K562 (cell line): ENCODE measurements around the gene XAGE1A. TPM values are rescaled to one million over a fixed set of nuclear protein-coding genes. Genes with fewer than 3 reads are reported as not detected.
"Not testable (repeated sequence)": the region's sequence is repeated elsewhere in the genome, so short reads cannot be mapped to it uniquely, and the experiment has no call there.

Source experiments
- ATAC-seq: fragments of 200-7000 bp; cut with Tn5 transposase; 3 replicates; pipeline ENCODE4 v1.9.1; 2020; ENCODE audit warnings: moderate library complexity
- BruUV-seq: library from RNA; stranded (reverse); fragments of 400-500 nt; replicated peaks from 2 replicates; lab custom pipeline; 2021; lab: Mats Ljungman, UMichigan
- CTCF ChIA-PET: fragments of 300-600 bp; formaldehyde crosslinking; extraction: SDS; loops from one replicate; lab custom pipeline; 2021; ENCODE audit warnings: low intra/inter-chr PET ratio; lab: Yijun Ruan, JAX
- POLR2A ChIA-PET: fragments of 300-600, 350-650 bp; sonication (Branson Sonifier 250); formaldehyde crosslinking; extraction: SDS; loops from one replicate; lab custom pipeline; 2021; ENCODE audit warnings: antibody characterized with exemption, inconsistent platforms; lab: Yijun Ruan, JAX
- DNase-seq, 4 experiments: peaks; one replicate each; pipeline versions ENCODE4 v3.0.0 to v3.0.0-alpha.2; 2011 to 2018; ENCODE audit warnings: low spot score in 3 of 4, mixed read lengths in 3 of 4; ENCODE audit errors: extremely low read depth in 1 of 4
- FAIRE-seq: peaks from 2 replicates; lab custom pipeline; 2011; peaks lifted over from hg19 to GRCh38; lab: Jason Lieb, UNC
- H2AFZ ChIP-seq: 2 replicates; pipeline ENCODE4 v1.6.0; 2011; ENCODE audit warnings: low read depth, low read length, control low read depth, inconsistent platforms
- H3K27ac ChIP-seq: fragments of 200-600 bp; 3 replicates; pipeline ENCODE4 v1.8.0; 2011; ENCODE audit warnings: low read depth, mild to moderate bottlenecking, control low read depth, inconsistent platforms, low read length, moderate library complexity, mixed read lengths; ENCODE audit errors: extremely low read depth
- H3K27me3 ChIP-seq, 2 experiments: fragments of 300-600 bp in 1 of 2; 2 replicates in 1 of 2; 3 replicates in 1 of 2; pipeline versions ENCODE4 v1.6.0 to v1.8.0; 2011; ENCODE audit warnings: inconsistent platforms in 2 of 2, low read length in 2 of 2, mild to moderate bottlenecking in 1 of 2, mixed read lengths in 1 of 2, moderate library complexity in 1 of 2; ENCODE audit not compliant: control insufficient read depth in 2 of 2, insufficient read depth in 2 of 2
- H3K36me3 ChIP-seq: fragments of 300-600 bp; 3 replicates; pipeline ENCODE4 v1.8.0; 2011; ENCODE audit warnings: mild to moderate bottlenecking, low read length, inconsistent platforms; ENCODE audit not compliant: control insufficient read depth, insufficient read depth
- H3K4me1 ChIP-seq, 2 experiments: fragments of 200-600 bp in 1 of 2; replicated peaks in 1 of 2; 2 replicates in 1 of 2; 3 replicates in 1 of 2; pipeline versions ENCODE4 v1.5.1 to v1.8.0; 2011; ENCODE audit warnings: inconsistent platforms in 2 of 2, low read length in 2 of 2, mild to moderate bottlenecking in 1 of 2, mixed read lengths in 1 of 2, moderate library complexity in 1 of 2; ENCODE audit not compliant: control insufficient read depth in 2 of 2, insufficient read depth in 2 of 2
- H3K4me2 ChIP-seq: 2 replicates; pipeline ENCODE4 v1.6.1; 2011; ENCODE audit warnings: low read length, control low read depth, inconsistent platforms, mixed read lengths; ENCODE audit not compliant: insufficient read depth
- H3K4me3 ChIP-seq: fragments of 200-600 bp; sonication (generic), shearing (Covaris generic); 2 replicates; pipeline ENCODE4 v1.5.1; 2016; ENCODE audit warnings: control low read depth, inconsistent platforms
- H3K79me2 ChIP-seq: fragments of 200-600 bp; 3 replicates; pipeline ENCODE4 v1.8.0; 2011; ENCODE audit warnings: low read length, inconsistent platforms; ENCODE audit not compliant: control insufficient read depth, insufficient read depth
- H3K9ac ChIP-seq, 2 experiments: 2 replicates each; pipeline versions ENCODE4 v1.6.0 to v1.6.1; 2011; ENCODE audit warnings: low read depth in 2 of 2, low read length in 2 of 2, control low read depth in 1 of 2, inconsistent platforms in 1 of 2, mild to moderate bottlenecking in 1 of 2, mixed read lengths in 1 of 2; ENCODE audit not compliant: insufficient read depth in 1 of 2
- H3K9me1 ChIP-seq: one replicate; pipeline ENCODE4 v1.6.0; 2011; ENCODE audit warnings: inconsistent platforms, mild to moderate bottlenecking, low read length, moderate library complexity; ENCODE audit not compliant: control insufficient read depth, insufficient read depth
- H3K9me3 ChIP-seq: replicated peaks from 2 replicates; pipeline ENCODE4 v1.5.1; 2011; ENCODE audit warnings: low read depth, low read length, inconsistent platforms; ENCODE audit not compliant: control insufficient read depth, insufficient read depth
- H4K20me1 ChIP-seq: replicated peaks from 2 replicates; pipeline ENCODE4 v1.6.1; 2011; ENCODE audit warnings: low read length, inconsistent platforms, mixed read lengths; ENCODE audit not compliant: control insufficient read depth, insufficient read depth
- FOXA1 ChIP-seq: fragments of 450-650 bp; IDR thresholded peaks from 2 replicates; pipeline ENCODE4 v1.6.1; 2016; ENCODE audit warnings: mild to moderate bottlenecking, borderline replicate concordance
- GATA2 ChIP-seq: sonication (generic); formaldehyde crosslinking; IDR thresholded peaks from 2 replicates; pipeline ENCODE4 v1.4.0; 2020; ENCODE audit warnings: mild to moderate bottlenecking, missing genetic modification reagents
- WGBS: fragments of 100-300 bp; shearing (Covaris generic); methylation state at CpG from one replicate; pipeline ENCODE4 v1.1.6; 2016; ENCODE audit warnings: low coverage, mixed read lengths; ENCODE audit not compliant: insufficient coverage; ENCODE audit errors: missing lambda C conversion rate; 5-methylcytosine and 5-hydroxymethylcytosine counted together
- in situ Hi-C: fragments of 300-500 bp; cut with MboI; formaldehyde crosslinking; loops from 4 replicates; pipeline ENCODE4 v1.15.0; 2018; ENCODE audit warnings: inconsistent platforms, mixed read lengths
- intact Hi-C: fragments of 100-400 bp; cut with micrococcal nuclease; formaldehyde crosslinking; loops from 2 replicates; pipeline ENCODE4 v1.14.2; 2022
- polyA plus RNA-seq, 8 experiments: library from polyadenylated mRNA; depleted of rRNA in 4 of 8; stranded (reverse) in 5 of 8; unstranded in 3 of 8; fragments of >200 nt; fragmentation: Nextera tagmentation in 2 of 8; fragmentation: Illumina TruSeq in 1 of 8; extraction: Ambion mirVana in 2 of 8; extraction: Trizol in 1 of 8; gene quantifications; 2 replicates each; pipeline versions ENCODE4 v1.2.1 to v1.2.3, GENCODE V29; 2011 to 2014; ENCODE audit warnings: inconsistent platforms in 1 of 8, missing spikeins in 1 of 8
- small RNA-seq: library from RNA; depleted of rRNA; stranded (forward); fragments of <200 nt; gene quantifications from one replicate; pipeline ENCODE3, GENCODE V24; 2014
- total RNA-seq, 7 experiments: library from RNA; depleted of rRNA in 6 of 7; stranded (reverse); fragments of >200 nt in 6 of 7; fragmentation: Illumina TruSeq in 2 of 7; extraction: Trizol in 2 of 7; gene quantifications; 2 replicates each; pipeline versions ENCODE4 v1.2.1 to v1.2.3, GENCODE V29; 2011 to 2021; ENCODE audit warnings: low replicate concordance in 1 of 7
- TF ChIP-seq, protein P1 (sequence below): fragments of 250-450 bp; sonication (Bioruptor Pico); IDR thresholded peaks from 2 replicates; pipeline ENCODE4 v1.5.1; 2021; ENCODE audit warnings: mild to moderate bottlenecking

The XAGE1A gene
- total and polyA plus RNA-seq, 9 of the 15 experiments (the other 6 are each of a cell fraction or from before 2014, with no cell fraction given), result 21.1 to 715 (median 306) TPM

DNA sequence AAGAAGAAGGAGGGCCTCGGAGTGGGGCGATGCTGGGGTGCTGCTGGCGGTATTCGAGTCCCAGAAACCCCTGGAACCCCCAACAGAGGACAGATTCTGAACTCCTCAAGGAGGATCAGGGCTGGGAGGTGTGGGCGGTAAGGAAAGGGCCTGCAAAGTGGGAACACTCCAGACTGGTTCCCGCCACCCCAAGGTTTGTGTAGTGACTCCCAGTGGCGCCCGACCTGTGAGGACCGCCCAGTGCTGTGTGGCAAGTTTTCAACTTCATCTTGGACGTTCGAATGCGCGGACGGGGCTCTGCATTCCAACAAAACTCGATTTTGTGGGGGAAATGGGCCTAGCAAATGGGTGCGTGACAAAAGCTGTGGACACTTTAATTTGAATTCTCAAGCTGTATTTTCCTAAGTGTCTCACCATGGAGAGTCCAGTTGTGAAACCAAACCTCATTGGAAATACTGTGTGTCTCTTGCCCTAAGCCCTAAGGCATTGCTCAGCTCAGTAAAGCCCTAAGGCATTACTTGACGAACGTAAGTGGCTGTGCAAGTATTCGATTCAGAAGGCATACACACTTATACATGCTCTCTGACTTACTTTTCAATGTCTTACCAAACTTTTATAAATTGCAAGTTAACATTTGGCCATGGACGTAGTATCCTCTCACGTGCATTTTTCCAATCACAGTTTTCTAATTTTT is 48.7 kb downstream of the XAGE1A start (continued):
- TF ChIP-seq FOXA1 (no peak), GATA2 (CRISPR knock-in tag) (no peak)
- TF ChIP-seq, protein P1, sequence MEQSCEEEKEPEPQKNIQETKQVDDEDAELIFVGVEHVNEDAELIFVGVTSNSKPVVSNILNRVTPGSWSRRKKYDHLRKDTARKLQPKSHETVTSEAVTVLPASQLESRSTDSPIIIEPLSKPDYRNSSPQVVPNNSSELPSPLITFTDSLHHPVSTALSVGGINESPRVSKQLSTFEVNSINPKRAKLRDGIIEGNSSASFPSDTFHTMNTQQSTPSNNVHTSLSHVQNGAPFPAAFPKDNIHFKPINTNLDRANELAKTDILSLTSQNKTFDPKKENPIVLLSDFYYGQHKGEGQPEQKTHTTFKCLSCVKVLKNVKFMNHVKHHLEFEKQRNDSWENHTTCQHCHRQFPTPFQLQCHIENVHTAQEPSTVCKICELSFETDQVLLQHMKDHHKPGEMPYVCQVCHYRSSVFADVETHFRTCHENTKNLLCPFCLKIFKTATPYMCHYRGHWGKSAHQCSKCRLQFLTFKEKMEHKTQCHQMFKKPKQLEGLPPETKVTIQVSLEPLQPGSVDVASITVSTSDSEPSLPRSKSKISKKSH (CRISPR knock-in tag), result no peak

DNA sequence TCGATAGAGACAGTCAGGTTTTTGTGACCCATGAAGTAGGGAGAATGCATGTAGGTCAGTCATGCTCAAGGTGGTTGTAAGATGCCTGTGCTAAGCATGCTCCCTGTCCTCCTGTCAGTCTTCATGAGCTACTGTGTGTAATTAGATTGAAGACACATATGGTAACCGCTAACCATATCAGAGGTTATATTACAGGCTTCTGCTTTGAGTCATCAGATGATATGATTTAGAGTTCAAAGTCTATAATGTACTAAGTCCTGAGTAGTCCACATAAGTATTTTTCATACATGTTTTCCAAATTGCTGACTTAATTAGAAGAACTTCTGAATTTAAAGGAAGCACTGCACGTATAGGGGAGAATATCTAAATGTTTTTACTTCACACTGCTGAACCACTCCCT is 53.2 kb downstream of the XAGE1A start:
- H3K27ac ChIP-seq, in situ Hi-C loops: not testable (repeated sequence)

More for the DNA sequence above, 53.2 kb downstream of the XAGE1A start:
- intact Hi-C loops, ATAC-seq, H4K20me1 ChIP-seq, H3K9ac ChIP-seq, FAIRE-seq, H3K79me2 ChIP-seq, H2AFZ ChIP-seq, H3K27me3 ChIP-seq, H3K9me1 ChIP-seq, CTCF ChIA-PET, POLR2A ChIA-PET, DNase-seq, H3K4me3 ChIP-seq, H3K36me3 ChIP-seq, H3K9me3 ChIP-seq, H3K4me2 ChIP-seq, BruUV-seq, H3K4me1 ChIP-seq: not testable (repeated sequence)
- WGBS, result 0% methylated on average over 2 of the region's 3 CpGs

Small RNA genes within 50 kb of the gene (small RNA-seq; reads per million reads assigned to genes)
- gene BX510359.8 (not detected), gene RBM22P7 (not detected)

Other genes with a start within 250 kb of the XAGE1A start
- not detected in 2 replicates for gene XAGE2, start 126.8 kb upstream of the XAGE1A start, total RNA-seq (2014; rRNA removed)
- gene XAGE2, start 126.8 kb upstream of the XAGE1A start, total RNA-seq (2014; rRNA removed; fragmentation: Illumina TruSeq; extraction: Trizol), result 0.36 TPM in 1 of 2 replicates, not detected in the other
- gene XAGE2, start 126.8 kb upstream of the XAGE1A start, total RNA-seq (2015; rRNA removed; fragmentation: Illumina TruSeq; extraction: Trizol), result not detected in 2 replicates
- gene XAGE2, start 126.8 kb upstream of the XAGE1A start, total RNA-seq (2021), result not detected in 2 replicates
- not detected in 2 replicates for gene XAGE2, start 126.8 kb upstream of the XAGE1A start, polyA plus RNA-seq (2011; rRNA removed)
- gene XAGE2, start 126.8 kb upstream of the XAGE1A start, polyA plus RNA-seq (2014; fragmentation: Illumina TruSeq; extraction: Trizol), result not detected in 2 replicates
- under 1 TPM; 0.14 to 0.21 TPM for gene XAGE2, start 126.8 kb upstream of the XAGE1A start, polyA plus RNA-seq (2014; fragmentation: Nextera tagmentation; extraction: Ambion mirVana)
- gene XAGE2, start 126.8 kb upstream of the XAGE1A start, polyA plus RNA-seq (2014; rRNA removed), result not detected in 2 replicates
- gene XAGE1B, start 21.3 kb downstream of the XAGE1A start, total RNA-seq (2014; rRNA removed), result 373 and 377 TPM in 2 replicates
- 149 and 222 TPM in 2 replicates for gene XAGE1B, start 21.3 kb downstream of the XAGE1A start, total RNA-seq (2014; rRNA removed; fragmentation: Illumina TruSeq; extraction: Trizol)
- 3.1 and 134 TPM in 2 replicates for gene XAGE1B, start 21.3 kb downstream of the XAGE1A start, total RNA-seq (2015; rRNA removed; fragmentation: Illumina TruSeq; extraction: Trizol)
- gene XAGE1B, start 21.3 kb downstream of the XAGE1A start, total RNA-seq (2021), result 88.3 and 105 TPM in 2 replicates
- gene XAGE1B, start 21.3 kb downstream of the XAGE1A start, polyA plus RNA-seq (2011; rRNA removed), result 6.1 and 48.6 TPM in 2 replicates
- 87.4 and 382 TPM in 2 replicates for gene XAGE1B, start 21.3 kb downstream of the XAGE1A start, polyA plus RNA-seq (2014; fragmentation: Illumina TruSeq; extraction: Trizol)
- 100 to 1,000 TPM; 103 to 128 TPM for gene XAGE1B, start 21.3 kb downstream of the XAGE1A start, polyA plus RNA-seq (2014; fragmentation: Nextera tagmentation; extraction: Ambion mirVana)
- gene XAGE1B, start 21.3 kb downstream of the XAGE1A start, polyA plus RNA-seq (2014; rRNA removed), result 105 and 232 TPM in 2 replicates
- gene SSX7, start 159.1 kb downstream of the XAGE1A start, total RNA-seq (2014; rRNA removed), result not detected in 2 replicates
- 0.13 and 0.29 TPM in 2 replicates for gene SSX7, start 159.1 kb downstream of the XAGE1A start, total RNA-seq (2014; rRNA removed; fragmentation: Illumina TruSeq; extraction: Trizol)
- 0.26 and 0.29 TPM in 2 replicates for gene SSX7, start 159.1 kb downstream of the XAGE1A start, total RNA-seq (2015; rRNA removed; fragmentation: Illumina TruSeq; extraction: Trizol)
- gene SSX7, start 159.1 kb downstream of the XAGE1A start, total RNA-seq (2021), result not detected in 2 replicates
- not detected in 2 replicates for gene SSX7, start 159.1 kb downstream of the XAGE1A start, polyA plus RNA-seq (2011; rRNA removed)
- 0.11 TPM in 1 of 2 replicates, not detected in the other for gene SSX7, start 159.1 kb downstream of the XAGE1A start, polyA plus RNA-seq (2014; fragmentation: Illumina TruSeq; extraction: Trizol)
- gene SSX7, start 159.1 kb downstream of the XAGE1A start, polyA plus RNA-seq (2014; fragmentation: Nextera tagmentation; extraction: Ambion mirVana), result under 1 TPM; 0.29 to 0.31 TPM
- not detected in 2 replicates for gene SSX7, start 159.1 kb downstream of the XAGE1A start, polyA plus RNA-seq (2014; rRNA removed)
- gene SSX2, start 211.4 kb downstream of the XAGE1A start, total RNA-seq (2014; rRNA removed), result 3.9 and 21.3 TPM in 2 replicates
- gene SSX2, start 211.4 kb downstream of the XAGE1A start, total RNA-seq (2014; rRNA removed; fragmentation: Illumina TruSeq; extraction: Trizol), result 50.8 and 71.1 TPM in 2 replicates
- gene SSX2, start 211.4 kb downstream of the XAGE1A start, total RNA-seq (2015; rRNA removed; fragmentation: Illumina TruSeq; extraction: Trizol), result 62.7 and 84.2 TPM in 2 replicates
- 87.5 and 87.6 TPM in 2 replicates for gene SSX2, start 211.4 kb downstream of the XAGE1A start, total RNA-seq (2021)
- gene SSX2, start 211.4 kb downstream of the XAGE1A start, polyA plus RNA-seq (2011; rRNA removed), result 1.8 and 5.3 TPM in 2 replicates
- 85.5 and 113 TPM in 2 replicates for gene SSX2, start 211.4 kb downstream of the XAGE1A start, polyA plus RNA-seq (2014; fragmentation: Illumina TruSeq; extraction: Trizol)
- 10 to 100 TPM; 66.6 to 76.5 TPM for gene SSX2, start 211.4 kb downstream of the XAGE1A start, polyA plus RNA-seq (2014; fragmentation: Nextera tagmentation; extraction: Ambion mirVana)
- 1.4 and 4.1 TPM in 2 replicates for gene SSX2, start 211.4 kb downstream of the XAGE1A start, polyA plus RNA-seq (2014; rRNA removed)